HG03439 (cell line): Measurements from ENCODE around the gene ADAR.

Experiments used
- ATAC-seq: cut with Tn5 transposase; IDR thresholded peaks from one replicate; pipeline ENCODE4 v1.9.1; 2021; ENCODE audit warnings: mild to moderate bottlenecking, moderate library complexity; ENCODE audit not compliant: unreplicated experiment

The ADAR gene

GRCh38 chr1:154619181-154619948, 11.4 kb upstream of the ADAR start:
- no peak for ATAC-seq

GRCh38 chr1:154616659-154617345, 8.8 kb upstream of the ADAR start:
- no peak for ATAC-seq

GRCh38 chr1:154615411-154615810, 7.4 kb upstream of the ADAR start:
- ATAC-seq: no peak

DNA sequence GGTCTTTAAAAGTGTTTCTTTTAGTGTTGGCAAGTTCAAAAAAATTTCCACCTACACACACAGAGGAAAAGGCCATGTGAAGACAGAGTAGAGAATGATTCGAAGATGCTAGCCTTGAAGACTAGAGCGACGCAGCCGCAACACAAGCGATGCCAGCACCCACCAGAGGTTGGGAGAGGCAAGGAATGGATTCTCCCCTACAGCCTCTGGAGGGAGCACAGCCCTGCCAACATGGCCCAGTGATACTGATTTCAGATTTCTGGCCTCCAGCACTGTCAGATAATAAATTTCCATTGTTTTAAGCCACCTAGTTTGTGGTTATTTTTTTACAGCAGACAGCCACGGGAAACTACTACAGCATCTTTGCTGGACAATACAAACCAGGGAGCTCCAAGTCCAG, 6.9 kb upstream of the ADAR start:
- no peak for ATAC-seq

- no peak for ATAC-seq
These were observed 6.3 kb upstream of the ADAR start for GRCh38 chr1:154614247-154614646.

DNA sequence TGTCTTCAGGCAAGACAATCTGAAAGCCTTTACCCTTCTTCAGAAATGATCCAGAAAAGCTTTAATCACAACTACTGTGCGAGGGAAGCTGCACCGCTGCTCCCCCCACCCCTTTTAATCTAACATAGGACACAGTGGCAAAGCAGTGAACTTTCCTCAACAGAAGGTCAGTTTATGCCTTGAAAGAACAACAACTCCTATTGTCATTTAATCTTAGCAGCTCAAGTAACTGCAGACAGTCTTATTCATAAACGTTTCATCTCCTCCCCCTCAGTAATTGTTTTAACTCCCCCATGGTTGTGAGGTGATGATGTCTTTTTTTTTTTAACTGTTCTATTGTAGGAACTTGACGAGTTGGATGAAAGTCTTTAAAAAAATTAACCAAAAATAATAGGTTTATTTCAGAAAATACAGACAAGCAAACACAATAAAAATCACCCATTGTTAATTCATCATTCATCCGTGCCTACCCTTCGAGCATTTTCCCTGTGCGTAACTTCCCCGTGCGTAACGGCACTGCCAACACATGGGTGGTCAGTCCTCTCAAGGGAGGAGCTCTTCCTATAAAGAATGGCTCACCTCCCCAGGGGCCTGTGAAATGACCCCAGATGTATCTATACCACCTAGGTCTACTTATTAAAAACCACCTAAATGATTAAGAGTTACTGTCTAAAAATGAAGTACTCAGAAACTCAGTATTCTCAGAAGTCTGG, 3.3 kb upstream of the ADAR start:
- no peak for ATAC-seq

GRCh38 chr1:154609398-154610380, 1.7 kb upstream of the ADAR start:
- no peak for ATAC-seq

- ATAC-seq: no peak
These were observed 648 bp upstream of the ADAR start for GRCh38 chr1:154608397-154609270.

DNA sequence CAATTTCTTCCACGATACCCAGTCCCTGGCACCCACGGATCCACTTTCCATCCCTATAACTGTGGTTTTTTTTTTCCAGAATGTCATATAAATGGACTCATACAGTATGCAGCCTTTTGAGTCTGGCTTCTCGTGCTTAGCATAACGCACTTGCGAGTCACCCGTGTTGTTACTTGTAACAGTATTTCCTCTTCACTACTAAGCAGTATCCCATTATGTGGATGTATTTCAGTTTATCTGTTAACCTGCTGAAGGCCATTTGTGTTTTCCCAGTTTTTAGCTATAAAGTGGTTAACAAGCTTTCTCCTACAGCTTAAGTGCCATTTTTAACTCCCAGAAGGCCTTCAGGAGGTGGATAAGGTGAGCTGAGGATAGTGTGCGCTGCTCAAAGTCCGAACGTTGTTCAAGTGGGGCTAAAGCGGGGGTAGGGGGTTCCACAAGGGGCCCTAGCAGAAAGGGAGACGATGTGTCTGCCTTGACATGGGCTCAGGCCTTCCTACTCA, 829 bp downstream of the ADAR start:
- ATAC-seq: peak; percentile 10

GRCh38 chr1:154605534-154605933, 2.5 kb downstream of the ADAR start:
- no peak for ATAC-seq

- no peak for ATAC-seq
These were observed 4.7 kb downstream of the ADAR start for GRCh38 chr1:154603317-154603716.

DNA sequence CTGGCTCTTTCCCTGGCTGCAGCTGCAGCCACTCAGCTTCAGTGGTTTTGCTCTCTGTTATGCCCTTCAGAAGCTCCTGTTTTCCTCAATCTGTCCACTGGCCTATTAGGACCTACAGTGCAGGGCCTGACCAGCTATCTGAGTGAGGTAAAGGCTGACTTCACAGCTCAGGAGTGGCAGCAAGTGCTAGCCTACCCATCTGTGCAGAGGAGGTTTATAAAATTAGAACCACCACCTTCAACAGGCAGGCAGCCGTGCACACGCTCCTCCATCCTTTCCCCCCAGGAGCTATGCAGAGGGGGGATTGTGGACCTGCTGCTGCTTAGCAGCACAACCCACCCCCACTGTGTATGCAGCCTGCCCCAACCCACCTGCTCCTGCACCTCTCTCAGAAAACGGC, 8.3 kb downstream of the ADAR start:
- ATAC-seq: no peak

GRCh38 chr1:154598871-154599635, 8.9 kb downstream of the ADAR start:
- no peak for ATAC-seq

DNA sequence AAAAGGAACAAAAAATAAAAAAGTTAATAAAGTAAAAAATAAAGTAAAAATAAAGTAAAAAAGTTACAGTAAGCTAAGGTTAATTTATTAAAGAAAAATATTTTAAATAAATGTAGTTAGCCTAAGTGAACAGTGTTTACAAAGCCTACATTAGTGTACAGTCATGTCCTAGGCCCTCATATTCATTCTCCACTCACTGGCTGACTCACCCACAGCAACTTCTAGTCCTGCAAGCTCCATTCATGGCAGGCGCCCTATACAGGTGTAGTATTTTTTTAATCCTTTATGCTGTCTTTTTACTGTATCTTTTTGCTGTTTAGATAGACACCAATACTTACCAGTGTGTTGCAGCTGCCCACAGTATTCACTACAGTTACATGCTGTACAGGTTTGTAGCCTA, 12.4 kb downstream of the ADAR start:
- ATAC-seq: no peak

DNA sequence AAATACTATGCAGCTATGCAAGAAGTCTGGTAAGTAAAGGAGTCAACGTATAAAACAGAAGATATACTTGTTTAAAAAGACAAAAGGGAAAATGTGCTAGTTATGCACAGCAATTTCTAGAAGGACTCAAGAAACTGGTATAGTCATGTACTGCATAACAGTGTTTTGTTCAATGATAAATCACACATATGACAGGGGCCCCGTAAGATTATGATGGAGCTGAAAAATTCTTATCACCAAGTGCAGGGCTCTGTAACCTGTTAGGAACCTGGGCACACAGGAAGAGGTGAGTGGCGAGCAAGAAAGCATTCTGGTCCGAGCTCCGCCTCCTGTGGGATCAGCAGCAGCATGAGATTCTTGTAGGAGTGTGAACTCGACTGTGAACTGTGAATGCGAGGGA, 13.2 kb downstream of the ADAR start:
- no peak for ATAC-seq

GRCh38 chr1:154593390-154593789, 14.6 kb downstream of the ADAR start:
- ATAC-seq: no peak

DNA sequence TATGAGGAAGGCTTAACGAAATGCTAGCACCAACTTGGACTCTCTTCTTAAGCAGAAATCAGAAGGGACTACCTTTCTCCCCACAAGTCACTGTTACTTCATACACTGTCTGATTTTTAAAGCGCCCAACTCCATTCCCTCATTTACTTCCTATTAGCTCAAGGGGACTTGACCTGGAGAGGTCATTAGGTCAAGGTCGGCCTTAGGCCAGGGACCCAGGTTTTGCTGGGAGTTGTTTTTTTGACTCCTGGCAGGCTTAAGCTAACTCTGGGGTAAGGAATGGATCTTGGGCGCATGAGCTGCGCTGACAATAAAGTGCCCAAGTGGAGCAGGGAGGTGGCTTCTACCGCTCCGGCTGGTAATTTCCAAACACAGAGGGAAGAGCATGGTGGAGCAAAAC, 16.8 kb downstream of the ADAR start:
- no peak for ATAC-seq

DNA sequence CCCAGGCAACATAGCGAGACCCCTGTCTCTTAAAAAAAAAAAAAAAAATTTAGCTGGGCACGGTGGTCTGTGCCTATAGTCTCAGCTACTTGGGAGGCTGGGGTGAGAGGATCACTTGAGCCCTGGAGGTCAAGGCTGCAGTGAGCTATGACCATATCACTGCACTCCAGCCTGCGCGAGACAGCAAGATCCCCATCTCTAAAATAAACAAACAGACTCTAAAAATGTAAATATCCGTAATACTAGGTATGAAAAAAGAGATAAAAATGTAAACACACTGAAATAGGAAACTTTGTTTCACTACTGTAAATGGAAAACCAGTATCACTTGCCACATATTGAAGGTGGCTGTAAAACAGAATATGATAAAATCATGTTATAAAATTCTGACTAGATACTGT, 17.2 kb downstream of the ADAR start:
- ATAC-seq: no peak

GRCh38 chr1:154589780-154590179, 18.2 kb downstream of the ADAR start:
- no peak for ATAC-seq
